HG03378 (cell line): Measurements from ENCODE around the gene IL11RA.
A peak's percentile ranks its signal among the peaks of the same experiment; 100 is the strongest.

Source experiments
- ATAC-seq: cut with Tn5 transposase; IDR thresholded peaks from one replicate; pipeline ENCODE4 v1.9.1; 2021; ENCODE audit warnings: mild to moderate bottlenecking, moderate library complexity; ENCODE audit not compliant: unreplicated experiment

Gene IL11RA

GRCh38 chr9:34651876-34652601 lies at the start of gene IL11RA:
Gene IL11RA, plus strand, starts transcription at chr9:34652185. Its CDS starts 3,033 bp downstream, at chr9:34655218.
- ATAC-seq = no peak

- ATAC-seq = peak; percentile 82
Observed at GRCh38 chr9:34603610-34604231, 48.3 kb upstream of the IL11RA start.

GRCh38 chr9:34606190-34606589 lies 45.8 kb upstream of the IL11RA start:
- no peak for ATAC-seq

- ATAC-seq = no peak
Observed at GRCh38 chr9:34606905-34607304, 45.1 kb upstream of the IL11RA start.

GRCh38 chr9:34607331-34607730 lies 44.7 kb upstream of the IL11RA start:
- ATAC-seq = no peak

- no peak for ATAC-seq
Observed at GRCh38 chr9:34610434-34611206, 41.4 kb upstream of the IL11RA start.

- ATAC-seq = no peak
Observed at GRCh38 chr9:34611251-34611810, 40.7 kb upstream of the IL11RA start.

GRCh38 chr9:34611811-34612787 lies 39.9 kb upstream of the IL11RA start, which contains the start of gene RPP25L:
Gene RPP25L, minus strand, starts transcription at chr9:34612097. Its CDS starts 801 bp downstream, at chr9:34611296.
- ATAC-seq = peak; percentile 46

GRCh38 chr9:34612788-34613390 lies 39.1 kb upstream of the IL11RA start:
- ATAC-seq = no peak

GRCh38 chr9:34615132-34615531 lies 36.9 kb upstream of the IL11RA start:
- no peak for ATAC-seq

GRCh38 chr9:34620061-34620994 lies 31.7 kb upstream of the IL11RA start, which contains the start of gene DCTN3:
Gene DCTN3, minus strand, starts transcription at chr9:34620495. Its CDS starts 31 bp downstream, at chr9:34620464.
- ATAC-seq = peak; percentile 96

GRCh38 chr9:34623374-34624235 lies 28.4 kb upstream of the IL11RA start:
- no peak for ATAC-seq

GRCh38 chr9:34624475-34625185 lies 27.4 kb upstream of the IL11RA start:
- no peak for ATAC-seq

GRCh38 chr9:34625186-34625486 lies 26.8 kb upstream of the IL11RA start:
- ATAC-seq = no peak

GRCh38 chr9:34627716-34628655 lies 24.0 kb upstream of the IL11RA start:
- ATAC-seq = no peak
